Hepatic stellate cell (primary cell): ENCODE results near the gene ZNF90.
A peak's percentile ranks its signal among the peaks of the same experiment; 100 is the strongest.
"Not testable (repeated sequence)": the region's sequence is repeated elsewhere in the genome, so short reads cannot be mapped to it uniquely, and the experiment has no call there.

ENCODE experiments used
- DNase-seq: peaks from one replicate; pipeline ENCODE4 v3.0.0; 2011; ENCODE audit warnings: low spot score

ZNF90 gene

GRCh38 chr19:20103091-20103740 is 25.4 kb downstream of the ZNF90 start:
- no peak for DNase-seq

GRCh38 chr19:20107301-20107700 is 29.5 kb downstream of the ZNF90 start:
- no peak for DNase-seq

GRCh38 chr19:20118064-20118839 is 40.5 kb downstream of the ZNF90 start:
- not testable (repeated sequence) for DNase-seq

- DNase-seq, result no peak
Measured at GRCh38 chr19:20124879-20125278, 47.1 kb downstream of the ZNF90 start.

GRCh38 chr19:20132933-20133332 is 55.1 kb downstream of the ZNF90 start:
- DNase-seq, result not testable (repeated sequence)

GRCh38 chr19:20137714-20138113 is 59.9 kb downstream of the ZNF90 start:
- DNase-seq, result not testable (repeated sequence)

GRCh38 chr19:20151617-20152145 is 73.9 kb downstream of the ZNF90 start:
- DNase-seq, result no peak

- DNase-seq, result not testable (repeated sequence)
Measured at GRCh38 chr19:20152506-20152905, 74.7 kb downstream of the ZNF90 start.

- DNase-seq, result no peak
Measured at GRCh38 chr19:20153281-20153680, 75.5 kb downstream of the ZNF90 start.

- DNase-seq, result no peak
Measured at GRCh38 chr19:20154636-20155035, 76.8 kb downstream of the ZNF90 start.

GRCh38 chr19:20162821-20163220 is 85.0 kb downstream of the ZNF90 start:
- DNase-seq, result no peak

GRCh38 chr19:20164456-20164855 is 86.7 kb downstream of the ZNF90 start:
- DNase-seq, result no peak

- DNase-seq, result no peak
Measured at GRCh38 chr19:20165971-20166592, 88.3 kb downstream of the ZNF90 start.

GRCh38 chr19:20167020-20167644 is 89.3 kb downstream of the ZNF90 start, which contains the start of gene ZNF486:
Gene ZNF486, plus strand, starts transcription at chr19:20167214. Its CDS starts 117 bp downstream, at chr19:20167331.
- peak; percentile 91 for DNase-seq

GRCh38 chr19:20167651-20168122 is 89.9 kb downstream of the ZNF90 start:
- peak; percentile 27 for DNase-seq
